ENCODE data around the gene ASCC3.

- TF ChIP-seq EZH2 (IDR thresholded peaks at IDR 0.05; ENCODE audit: insufficient read depth, poor library complexity, severe bottlenecking) (no peak), EZH2phosphoT487 (IDR thresholded peaks at IDR 0.05; ENCODE audit: insufficient read depth, low read depth) (no peak)
Measured at GRCh38 chr6:100490065-100490464, 391.1 kb downstream of the ASCC3 start.

Measured in GM23248 (cell line).